Astrocyte (in vitro differentiated cells and primary cell): ENCODE results near the gene PLPPR2. TPM values are rescaled to one million over a fixed set of nuclear protein-coding genes. Genes with fewer than 3 reads are reported as not detected.

Experiments
- DNase-seq: peaks from one replicate; pipeline ENCODE4 v3.0.0-alpha.2; 2010; ENCODE audit warnings: low read depth
- FAIRE-seq: peaks from 2 replicates; lab custom pipeline; 2011; peaks lifted over from hg19 to GRCh38; lab: Jason Lieb, UNC
- H2AFZ ChIP-seq: 2 replicates; pipeline ENCODE4 v1.6.0; 2012; ENCODE audit warnings: low read depth, low read length, inconsistent platforms
- H3K27ac ChIP-seq: 2 replicates; pipeline ENCODE4 v1.5.1; 2011; ENCODE audit warnings: low read depth, low read length, inconsistent platforms
- H3K27me3 ChIP-seq: 2 replicates; pipeline ENCODE4 v1.6.0; 2011; ENCODE audit warnings: low read length, inconsistent platforms; ENCODE audit not compliant: insufficient read depth
- H3K36me3 ChIP-seq: 2 replicates; pipeline ENCODE4 v1.5.1; 2011; ENCODE audit warnings: low read length, inconsistent platforms; ENCODE audit not compliant: insufficient read depth
- H3K4me1 ChIP-seq: 2 replicates; pipeline ENCODE4 v1.5.1; 2011; ENCODE audit warnings: low read length, inconsistent platforms; ENCODE audit not compliant: insufficient read depth
- H3K4me2 ChIP-seq: 2 replicates; pipeline ENCODE4 v1.6.0; 2012; ENCODE audit warnings: low read length, inconsistent platforms
- H3K4me3 ChIP-seq: 2 replicates; pipeline ENCODE4 v1.5.1; 2011; ENCODE audit warnings: low read depth, mild to moderate bottlenecking, low read length, inconsistent platforms; ENCODE audit not compliant: insufficient read depth
- H3K79me2 ChIP-seq: 2 replicates; pipeline ENCODE4 v1.6.0; 2012; ENCODE audit warnings: mild to moderate bottlenecking, low read length, inconsistent platforms; ENCODE audit not compliant: insufficient read depth
- H3K9ac ChIP-seq: 2 replicates; pipeline ENCODE4 v1.6.0; 2012; ENCODE audit warnings: mild to moderate bottlenecking, low read length, inconsistent platforms
- H3K9me3 ChIP-seq: 2 replicates; pipeline ENCODE4 v1.5.1; 2012; ENCODE audit warnings: low read depth, mild to moderate bottlenecking, low read length, inconsistent platforms; ENCODE audit not compliant: insufficient read depth
- H4K20me1 ChIP-seq: 2 replicates; pipeline ENCODE4 v1.6.0; 2012; ENCODE audit warnings: low read length, inconsistent platforms; ENCODE audit not compliant: insufficient read depth
- H3K27ac Mint-ChIP-seq: one replicate; pipeline ENCODE4 v1.8.0; 2021; ENCODE audit warnings: mild to moderate bottlenecking, mixed read lengths; ENCODE audit not compliant: unreplicated experiment
- H3K27me3 Mint-ChIP-seq: one replicate; pipeline ENCODE4 v1.8.0; 2021; ENCODE audit warnings: low read depth, mixed read lengths; ENCODE audit not compliant: unreplicated experiment
- H3K36me3 Mint-ChIP-seq: one replicate; pipeline ENCODE4 v1.8.0; 2021; ENCODE audit warnings: low read depth, mixed read lengths; ENCODE audit not compliant: unreplicated experiment
- H3K4me1 Mint-ChIP-seq: one replicate; pipeline ENCODE4 v1.8.0; 2021; ENCODE audit warnings: low read depth, mixed read lengths; ENCODE audit not compliant: unreplicated experiment
- H3K4me3 Mint-ChIP-seq: one replicate; pipeline ENCODE4 v1.8.0; 2021; ENCODE audit warnings: mild to moderate bottlenecking, moderate library complexity, mixed read lengths; ENCODE audit not compliant: unreplicated experiment
- H3K9me3 Mint-ChIP-seq: one replicate; pipeline ENCODE4 v1.8.0; 2021; ENCODE audit warnings: mild to moderate bottlenecking, mixed read lengths; ENCODE audit not compliant: unreplicated experiment
- CTCF ChIP-seq: IDR thresholded peaks from 2 replicates; pipeline ENCODE4 v1.5.1; 2011; ENCODE audit warnings: low read depth, mild to moderate bottlenecking, inconsistent platforms, low read length, moderate library complexity; ENCODE audit not compliant: insufficient read depth
- EZH2 ChIP-seq: IDR thresholded peaks from 2 replicates; pipeline ENCODE4 v1.6.1; 2012; ENCODE audit warnings: mild to moderate bottlenecking, low read length, inconsistent platforms; ENCODE audit not compliant: insufficient read depth
- total RNA-seq: library from RNA; stranded (reverse); gene quantifications from 2 replicates; pipeline ENCODE4 v1.2.1, GENCODE V29; 2021

The PLPPR2 gene
- total RNA-seq, 1 donor from 2014 or later = 37.8 TPM

- no peak overlapping the region for H3K9ac ChIP-seq
- H3K4me1 ChIP-seq = peaks cover 25% of the 10 kb centered on the region
- Mint-ChIP-seq H3K9me3 (no peaks in the 10 kb centered on the region), H3K4me1 (peaks cover 6% of the 10 kb centered on the region), H3K27me3 (peaks cover 7% of the 10 kb centered on the region), H3K36me3 (no peaks in the 10 kb centered on the region), H3K27ac (peak overlapping the region; percentile 41), H3K4me3 (peak overlapping the region; percentile 76)
- H3K79me2 ChIP-seq = no peaks in the 10 kb centered on the region
- H4K20me1 ChIP-seq = peaks cover 4% of the 10 kb centered on the region
- H2AFZ ChIP-seq = peak overlapping the region; percentile 18
- no peaks in the 10 kb centered on the region for H3K36me3 ChIP-seq
- H3K27ac ChIP-seq = no peak overlapping the region
- peak; percentile 25 for TF ChIP-seq CTCF
- peak; percentile 91 for TF ChIP-seq EZH2
- H3K4me3 ChIP-seq = peak overlapping the region; percentile 1
- H3K27me3 ChIP-seq = peaks cover 13% of the 10 kb centered on the region
- FAIRE-seq = no peak
- H3K9me3 ChIP-seq = no peaks in the 10 kb centered on the region
- peak overlapping the region; percentile 69 for H3K4me2 ChIP-seq
- no peak for DNase-seq
Observed at GRCh38 chr19:11382898-11383705, 27.9 kb downstream of the PLPPR2 start.

- no peak for DNase-seq
- Mint-ChIP-seq H3K27me3 (peaks cover 7% of the 10 kb centered on the region), H3K4me3 (peak overlapping the region; percentile 76), H3K27ac (no peak overlapping the region), H3K36me3 (no peaks in the 10 kb centered on the region), H3K4me1 (peaks cover 1% of the 10 kb centered on the region), H3K9me3 (no peaks in the 10 kb centered on the region)
- Histone ChIP-seq H4K20me1 (no peaks in the 10 kb centered on the region), H3K27ac (no peak overlapping the region), H3K9me3 (no peaks in the 10 kb centered on the region), H2AFZ (no peak overlapping the region), H3K4me3 (no peak overlapping the region), H3K9ac (no peak overlapping the region), H3K4me1 (peaks cover 19% of the 10 kb centered on the region), H3K4me2 (peak overlapping the region; percentile 69), H3K36me3 (no peaks in the 10 kb centered on the region), H3K79me2 (no peaks in the 10 kb centered on the region), H3K27me3 (peaks cover 13% of the 10 kb centered on the region)
- no peak for FAIRE-seq
- TF ChIP-seq CTCF (no peak), EZH2 (no peak)
Observed at GRCh38 chr19:11383706-11384048, 28.4 kb downstream of the PLPPR2 start.

- Histone ChIP-seq H4K20me1 (no peaks in the 10 kb centered on the region), H2AFZ (no peak overlapping the region), H3K9ac (no peak overlapping the region), H3K4me1 (peaks cover 17% of the 10 kb centered on the region), H3K36me3 (no peaks in the 10 kb centered on the region), H3K27me3 (peaks cover 13% of the 10 kb centered on the region), H3K9me3 (no peaks in the 10 kb centered on the region), H3K27ac (no peak overlapping the region), H3K4me3 (no peak overlapping the region), H3K4me2 (no peak overlapping the region), H3K79me2 (no peaks in the 10 kb centered on the region)
- no peak for TF ChIP-seq CTCF
- no peak for TF ChIP-seq EZH2
- no peak overlapping the region for H3K4me3 Mint-ChIP-seq
- no peak overlapping the region for H3K27ac Mint-ChIP-seq
- no peaks in the 10 kb centered on the region for H3K4me1 Mint-ChIP-seq
- FAIRE-seq (no peak), DNase-seq (no peak)
- peaks cover 7% of the 10 kb centered on the region for H3K27me3 Mint-ChIP-seq
- no peaks in the 10 kb centered on the region for H3K36me3 Mint-ChIP-seq
- H3K9me3 Mint-ChIP-seq = no peaks in the 10 kb centered on the region
Observed at GRCh38 chr19:11384778-11385129, 29.5 kb downstream of the PLPPR2 start.
